ENCODE results near the gene ORC4.

DNA sequence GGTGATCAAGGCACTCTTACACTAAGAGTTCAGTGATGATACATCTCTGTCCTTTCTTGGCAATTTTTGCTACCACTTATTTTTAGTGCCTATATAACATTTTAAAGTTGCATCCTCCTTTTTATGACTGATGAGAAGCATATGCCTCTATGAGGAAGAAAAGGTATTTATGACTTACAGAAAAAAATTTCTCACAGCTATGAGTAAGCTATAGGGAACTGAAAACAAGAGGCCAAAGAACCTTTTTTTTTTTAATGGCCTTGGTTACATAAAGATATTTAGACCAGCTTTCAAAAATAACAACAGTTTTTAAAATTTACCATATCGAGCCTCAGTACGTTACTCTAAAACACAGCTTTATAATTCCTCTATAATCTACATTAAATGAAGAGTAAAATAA is 21.7 kb upstream of the ORC4 start:
- TF ChIP-seq TCF12 (IDR thresholded peaks at IDR 0.05; ENCODE audit: low read depth, low read length) = no peak
- TF ChIP-seq BCL11A (IDR thresholded peaks at IDR 0.05; ENCODE audit: low read depth in 2 of 2, low read length in 2 of 2) = no peak

Data from H1 (cell line).